HG03135 (cell line): Measurements from ENCODE around the gene PTTG1IP.
"Not testable (repeated sequence)": the region's sequence is repeated elsewhere in the genome, so short reads cannot be mapped to it uniquely, and the experiment has no call there.

Experiments
- ATAC-seq: cut with Tn5 transposase; IDR thresholded peaks from one replicate; pipeline ENCODE4 v1.9.1; 2021; ENCODE audit warnings: mild to moderate bottlenecking, moderate library complexity; ENCODE audit not compliant: unreplicated experiment

The PTTG1IP gene

GRCh38 chr21:44873356-44874239 is at the start of gene PTTG1IP:
Gene PTTG1IP (minus strand): TSS chr21:44873690. CDS start chr21:44873616, 74 bp downstream.
- peak; percentile 70 for ATAC-seq

- ATAC-seq = no peak
These were observed 48.4 kb upstream of the PTTG1IP start for GRCh38 chr21:44921928-44922327.

GRCh38 chr21:44920694-44921604 is 47.5 kb upstream of the PTTG1IP start, which contains the start of gene ITGB2:
Gene ITGB2 (minus strand): TSS chr21:44920899. CDS start chr21:44910782, 10,117 bp downstream.
- peak; percentile 56 for ATAC-seq

GRCh38 chr21:44919913-44920693 is 46.6 kb upstream of the PTTG1IP start:
- peak; percentile 23 for ATAC-seq

- ATAC-seq = no peak
These were observed 45.8 kb upstream of the PTTG1IP start for GRCh38 chr21:44919111-44919912.

- ATAC-seq = no peak
These were observed 45.1 kb upstream of the PTTG1IP start for GRCh38 chr21:44918581-44919033.

GRCh38 chr21:44918107-44918470 is 44.6 kb upstream of the PTTG1IP start:
- no peak for ATAC-seq

GRCh38 chr21:44917446-44918106 is 44.1 kb upstream of the PTTG1IP start:
- ATAC-seq = no peak

- no peak for ATAC-seq
These were observed 43.5 kb upstream of the PTTG1IP start for GRCh38 chr21:44916965-44917364.

GRCh38 chr21:44914176-44914874 is 40.8 kb upstream of the PTTG1IP start:
- no peak for ATAC-seq

- no peak for ATAC-seq
These were observed 40.1 kb upstream of the PTTG1IP start for GRCh38 chr21:44913425-44914175.

- ATAC-seq = not testable (repeated sequence)
These were observed 39.3 kb upstream of the PTTG1IP start for GRCh38 chr21:44912506-44913412.

GRCh38 chr21:44912158-44912473 is 38.6 kb upstream of the PTTG1IP start:
- no peak for ATAC-seq

- no peak for ATAC-seq
These were observed 38.1 kb upstream of the PTTG1IP start for GRCh38 chr21:44911384-44912157.

- no peak for ATAC-seq
These were observed 37.5 kb upstream of the PTTG1IP start for GRCh38 chr21:44911068-44911383.

- ATAC-seq = no peak
These were observed 37.0 kb upstream of the PTTG1IP start for GRCh38 chr21:44910229-44911067.
